ENCODE measurements around the gene CDK5RAP2.
"Not testable (repeated sequence)": the region's sequence is repeated elsewhere in the genome, so short reads cannot be mapped to it uniquely, and the experiment has no call there.

CDK5RAP2 gene

GRCh38 chr9:120481248-120481647 is 98.7 kb downstream of the CDK5RAP2 start:
- no peak for ATAC-seq
- peak overlapping the region in 1 of 2 donors; percentile 48 for H3K27ac Mint-ChIP-seq

GRCh38 chr9:120480707-120481106 is 99.3 kb downstream of the CDK5RAP2 start:
- H3K27ac Mint-ChIP-seq, result no peak overlapping the region
- no peaks in the 10 kb centered on the region for H3K4me1 Mint-ChIP-seq
- ATAC-seq (no peak), DNase-seq (no peak)
- H3K9me3 Mint-ChIP-seq, result no peaks in the 10 kb centered on the region
- no peak overlapping the region for H3K4me3 Mint-ChIP-seq
- H3K27me3 Mint-ChIP-seq, result no peaks in the 10 kb centered on the region

More at GRCh38 chr9:120481248-120481647, 98.7 kb downstream of the CDK5RAP2 start:
- no peaks in the 10 kb centered on the region for H3K4me1 Mint-ChIP-seq
- DNase-seq, result no peak
- no peak overlapping the region for H3K4me3 Mint-ChIP-seq
- no peaks in the 10 kb centered on the region for H3K27me3 Mint-ChIP-seq
- H3K9me3 Mint-ChIP-seq, result no peaks in the 10 kb centered on the region

- DNase-seq (no peak), ATAC-seq (no peak)
- no peaks in the 10 kb centered on the region for H3K27me3 Mint-ChIP-seq
- H3K4me1 Mint-ChIP-seq, result no peaks in the 10 kb centered on the region
- H3K27ac Mint-ChIP-seq, result no peak overlapping the region
- no peaks in the 10 kb centered on the region for H3K9me3 Mint-ChIP-seq
- H3K4me3 Mint-ChIP-seq, result no peak overlapping the region
Measured at GRCh38 chr9:120478208-120478607, 101.8 kb downstream of the CDK5RAP2 start.

- Mint-ChIP-seq H3K4me3 (no peak overlapping the region), H3K27me3 (no peaks in the 10 kb centered on the region), H3K4me1 (no peaks in the 10 kb centered on the region), H3K9me3 (no peaks in the 10 kb centered on the region), H3K27ac (no peak overlapping the region)
- ATAC-seq, result peak; percentile 71
- peak; percentile 25 to 27 for DNase-seq
Measured at GRCh38 chr9:120477534-120478001, 102.4 kb downstream of the CDK5RAP2 start.

GRCh38 chr9:120475341-120475740 is 104.6 kb downstream of the CDK5RAP2 start:
- DNase-seq (no peak), ATAC-seq (no peak)
- Mint-ChIP-seq H3K27ac (peak overlapping the region in 1 of 2 donors; percentile 69), H3K4me1 (no peaks in the 10 kb centered on the region), H3K4me3 (no peak overlapping the region), H3K9me3 (no peaks in the 10 kb centered on the region), H3K27me3 (no peaks in the 10 kb centered on the region)

- DNase-seq (no peak), ATAC-seq (peak; percentile 33)
- peak overlapping the region; percentile 32 to 76 for H3K27ac Mint-ChIP-seq
- no peaks in the 10 kb centered on the region for H3K27me3 Mint-ChIP-seq
- no peaks in the 10 kb centered on the region for H3K9me3 Mint-ChIP-seq
- no peaks in the 10 kb centered on the region for H3K4me1 Mint-ChIP-seq
- H3K4me3 Mint-ChIP-seq, result no peak overlapping the region
Measured at GRCh38 chr9:120474591-120475243, 105.2 kb downstream of the CDK5RAP2 start.

- ATAC-seq, result no peak
- no peak for DNase-seq
- Mint-ChIP-seq H3K27ac (peak overlapping the region in 1 of 2 donors; percentile 37), H3K27me3 (no peaks in the 10 kb centered on the region), H3K4me1 (no peaks in the 10 kb centered on the region), H3K4me3 (no peak overlapping the region), H3K9me3 (no peaks in the 10 kb centered on the region)
Measured at GRCh38 chr9:120473608-120474007, 106.4 kb downstream of the CDK5RAP2 start.

GRCh38 chr9:120465685-120466407 is 114.1 kb downstream of the CDK5RAP2 start:
- DNase-seq (no peak), ATAC-seq (no peak)
- H3K4me1 Mint-ChIP-seq, result no peaks in the 10 kb centered on the region
- no peaks in the 10 kb centered on the region for H3K9me3 Mint-ChIP-seq
- H3K27ac Mint-ChIP-seq, result no peak overlapping the region
- H3K27me3 Mint-ChIP-seq, result no peaks in the 10 kb centered on the region
- H3K4me3 Mint-ChIP-seq, result no peak overlapping the region

- ATAC-seq, result no peak
- DNase-seq, result no peak
- H3K9me3 Mint-ChIP-seq, result no peaks in the 10 kb centered on the region
- no peak overlapping the region for H3K27ac Mint-ChIP-seq
- H3K27me3 Mint-ChIP-seq, result no peaks in the 10 kb centered on the region
- no peaks in the 10 kb centered on the region for H3K4me1 Mint-ChIP-seq
- no peak overlapping the region for H3K4me3 Mint-ChIP-seq
Measured at GRCh38 chr9:120464887-120465421, 115.0 kb downstream of the CDK5RAP2 start.

GRCh38 chr9:120464176-120464886 is 115.6 kb downstream of the CDK5RAP2 start:
- no peaks in the 10 kb centered on the region for H3K4me1 Mint-ChIP-seq
- no peak for DNase-seq
- no peak overlapping the region for H3K4me3 Mint-ChIP-seq
- no peaks in the 10 kb centered on the region for H3K27me3 Mint-ChIP-seq
- no peak for ATAC-seq
- H3K9me3 Mint-ChIP-seq, result no peaks in the 10 kb centered on the region
- peak overlapping the region in 1 of 2 donors; percentile 4 for H3K27ac Mint-ChIP-seq

GRCh38 chr9:120463765-120464164 is 116.2 kb downstream of the CDK5RAP2 start:
- Mint-ChIP-seq H3K27me3 (no peaks in the 10 kb centered on the region), H3K9me3 (no peaks in the 10 kb centered on the region), H3K27ac (no peak overlapping the region), H3K4me3 (no peak overlapping the region), H3K4me1 (no peaks in the 10 kb centered on the region)
- ATAC-seq (no peak), DNase-seq (no peak)

- not testable (repeated sequence) for H3K9me3 Mint-ChIP-seq, H3K4me3 Mint-ChIP-seq, H3K27me3 Mint-ChIP-seq, ATAC-seq, DNase-seq, H3K4me1 Mint-ChIP-seq, H3K27ac Mint-ChIP-seq
Measured at GRCh38 chr9:120461677-120462076, 118.3 kb downstream of the CDK5RAP2 start.

GRCh38 chr9:120456218-120456617 is 123.7 kb downstream of the CDK5RAP2 start:
- ATAC-seq (no peak), DNase-seq (no peak)
- Mint-ChIP-seq H3K27ac (peak overlapping the region in 1 of 2 donors; percentile 64), H3K27me3 (no peaks in the 10 kb centered on the region), H3K4me1 (no peaks in the 10 kb centered on the region), H3K9me3 (no peaks in the 10 kb centered on the region), H3K4me3 (no peak overlapping the region)

GRCh38 chr9:120454467-120454866 is 125.5 kb downstream of the CDK5RAP2 start:
- no peak overlapping the region for H3K4me3 Mint-ChIP-seq
- DNase-seq, result no peak
- H3K4me1 Mint-ChIP-seq, result no peaks in the 10 kb centered on the region
- no peaks in the 10 kb centered on the region for H3K27me3 Mint-ChIP-seq
- peak overlapping the region in 1 of 2 donors; percentile 30 for H3K27ac Mint-ChIP-seq
- no peak for ATAC-seq
- no peaks in the 10 kb centered on the region for H3K9me3 Mint-ChIP-seq

GRCh38 chr9:120453792-120454191 is 126.2 kb downstream of the CDK5RAP2 start:
- Mint-ChIP-seq H3K4me3 (no peak overlapping the region), H3K27me3 (no peaks in the 10 kb centered on the region), H3K4me1 (no peaks in the 10 kb centered on the region), H3K27ac (no peak overlapping the region), H3K9me3 (no peaks in the 10 kb centered on the region)
- ATAC-seq (no peak), DNase-seq (no peak)

- no peak for DNase-seq
- H3K9me3 Mint-ChIP-seq, result no peaks in the 10 kb centered on the region
- ATAC-seq, result no peak
- no peak overlapping the region for H3K4me3 Mint-ChIP-seq
- no peak overlapping the region for H3K27ac Mint-ChIP-seq
- no peaks in the 10 kb centered on the region for H3K4me1 Mint-ChIP-seq
- no peaks in the 10 kb centered on the region for H3K27me3 Mint-ChIP-seq
Measured at GRCh38 chr9:120452631-120453030, 127.3 kb downstream of the CDK5RAP2 start.
